Measurements from ENCODE around the gene TUBGCP6.

The TUBGCP6 gene, protein sequence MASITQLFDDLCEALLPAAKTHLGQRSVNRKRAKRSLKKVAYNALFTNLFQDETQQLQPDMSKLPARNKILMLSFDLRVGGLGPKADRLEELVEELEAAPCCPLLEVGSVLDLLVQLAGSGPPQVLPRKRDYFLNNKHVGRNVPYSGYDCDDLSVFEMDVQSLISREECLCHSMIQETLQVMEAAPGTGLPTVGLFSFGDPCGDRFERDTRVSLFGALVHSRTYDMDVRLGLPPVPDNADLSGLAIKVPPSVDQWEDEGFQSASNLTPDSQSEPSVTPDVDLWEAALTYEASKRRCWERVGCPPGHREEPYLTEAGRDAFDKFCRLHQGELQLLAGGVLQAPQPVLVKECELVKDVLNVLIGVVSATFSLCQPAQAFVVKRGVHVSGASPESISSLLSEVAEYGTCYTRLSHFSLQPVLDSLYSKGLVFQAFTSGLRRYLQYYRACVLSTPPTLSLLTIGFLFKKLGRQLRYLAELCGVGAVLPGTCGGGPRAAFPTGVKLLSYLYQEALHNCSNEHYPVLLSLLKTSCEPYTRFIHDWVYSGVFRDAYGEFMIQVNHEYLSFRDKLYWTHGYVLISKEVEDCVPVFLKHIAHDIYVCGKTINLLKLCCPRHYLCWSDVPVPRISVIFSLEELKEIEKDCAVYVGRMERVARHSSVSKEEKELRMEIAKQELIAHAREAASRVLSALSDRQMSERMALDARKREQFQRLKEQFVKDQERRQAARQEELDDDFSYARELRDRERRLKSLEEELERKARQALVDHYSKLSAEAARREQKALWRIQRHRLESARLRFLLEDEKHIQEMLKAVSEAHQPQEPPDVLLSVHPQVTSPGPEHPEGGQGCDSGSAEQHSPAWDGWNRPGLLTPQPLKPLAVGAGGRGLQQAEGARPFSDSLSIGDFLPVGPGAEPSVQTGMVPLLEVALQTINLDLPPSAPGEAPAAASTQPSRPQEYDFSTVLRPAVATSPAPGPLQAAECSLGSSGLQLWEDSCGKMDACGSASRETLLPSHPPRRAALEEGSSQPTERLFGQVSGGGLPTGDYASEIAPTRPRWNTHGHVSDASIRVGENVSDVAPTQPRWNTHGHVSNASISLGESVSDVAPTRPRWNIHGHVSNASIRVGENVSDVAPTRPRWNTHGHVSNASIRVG (N-terminal part only)

DNA sequence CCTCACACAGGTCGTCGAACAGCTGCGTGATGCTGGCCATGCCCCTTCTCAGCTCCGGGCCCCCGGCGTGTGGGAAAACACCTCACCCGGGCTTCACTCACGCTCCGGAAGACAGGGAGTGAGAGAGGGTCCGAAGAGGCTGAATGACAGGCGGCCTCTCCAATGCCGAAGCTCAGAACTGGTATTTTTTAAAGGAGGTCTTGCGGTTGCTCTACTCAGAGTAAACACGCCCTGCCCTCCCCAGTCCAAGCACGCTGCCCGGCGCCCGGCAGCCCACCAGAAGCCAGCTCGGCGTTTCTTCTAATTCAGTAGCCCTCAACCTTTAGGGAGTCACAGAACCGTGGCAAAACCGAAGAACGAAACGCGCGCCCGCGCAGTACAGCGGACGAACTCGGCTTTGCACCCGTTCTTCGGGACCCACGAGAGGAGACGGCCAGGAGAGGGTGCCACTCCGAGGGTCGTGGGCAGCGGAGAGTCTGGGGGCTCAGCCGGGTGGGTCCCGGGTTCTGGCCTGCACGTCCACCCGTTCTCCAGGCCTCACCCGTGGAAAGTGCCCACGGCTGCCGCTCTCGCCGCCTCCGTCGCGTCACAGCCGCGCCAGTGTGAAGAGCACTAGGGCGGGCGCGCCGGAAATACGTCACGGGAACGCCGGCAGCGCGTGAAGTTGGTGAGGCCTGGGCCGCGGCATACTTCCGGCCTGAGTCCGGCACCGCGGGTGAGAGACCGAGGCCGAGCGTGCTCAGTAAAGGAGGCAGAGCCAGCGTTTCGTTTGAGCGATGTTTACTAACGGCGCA, at the start of gene TUBGCP6:
Gene TUBGCP6, minus strand, starts transcription at position 604 of the 794 bp plus-strand sequence. Its CDS starts 564 bp downstream, at position 40.
- DNase-seq (ENCODE audit: low read depth), result peak; percentile 89

DNA sequence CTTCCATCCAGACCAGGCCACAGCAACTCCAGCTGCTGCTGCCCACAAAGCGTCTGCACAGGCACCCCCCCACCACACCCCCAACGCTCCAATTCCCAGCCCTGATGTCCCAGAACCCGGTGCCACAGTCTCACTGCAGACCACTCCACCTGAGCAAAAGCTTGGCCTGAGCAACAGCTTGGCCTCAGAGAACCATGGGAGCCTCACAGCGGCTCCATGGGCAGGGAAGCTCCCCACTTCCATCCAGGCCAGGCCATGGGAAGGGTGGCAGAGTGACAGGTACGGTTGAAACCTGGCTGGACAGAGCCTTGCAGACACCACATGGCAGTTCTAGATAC, 49.5 kb upstream of the TUBGCP6 start:
- DNase-seq (ENCODE audit: low read depth), result no peak

DNA sequence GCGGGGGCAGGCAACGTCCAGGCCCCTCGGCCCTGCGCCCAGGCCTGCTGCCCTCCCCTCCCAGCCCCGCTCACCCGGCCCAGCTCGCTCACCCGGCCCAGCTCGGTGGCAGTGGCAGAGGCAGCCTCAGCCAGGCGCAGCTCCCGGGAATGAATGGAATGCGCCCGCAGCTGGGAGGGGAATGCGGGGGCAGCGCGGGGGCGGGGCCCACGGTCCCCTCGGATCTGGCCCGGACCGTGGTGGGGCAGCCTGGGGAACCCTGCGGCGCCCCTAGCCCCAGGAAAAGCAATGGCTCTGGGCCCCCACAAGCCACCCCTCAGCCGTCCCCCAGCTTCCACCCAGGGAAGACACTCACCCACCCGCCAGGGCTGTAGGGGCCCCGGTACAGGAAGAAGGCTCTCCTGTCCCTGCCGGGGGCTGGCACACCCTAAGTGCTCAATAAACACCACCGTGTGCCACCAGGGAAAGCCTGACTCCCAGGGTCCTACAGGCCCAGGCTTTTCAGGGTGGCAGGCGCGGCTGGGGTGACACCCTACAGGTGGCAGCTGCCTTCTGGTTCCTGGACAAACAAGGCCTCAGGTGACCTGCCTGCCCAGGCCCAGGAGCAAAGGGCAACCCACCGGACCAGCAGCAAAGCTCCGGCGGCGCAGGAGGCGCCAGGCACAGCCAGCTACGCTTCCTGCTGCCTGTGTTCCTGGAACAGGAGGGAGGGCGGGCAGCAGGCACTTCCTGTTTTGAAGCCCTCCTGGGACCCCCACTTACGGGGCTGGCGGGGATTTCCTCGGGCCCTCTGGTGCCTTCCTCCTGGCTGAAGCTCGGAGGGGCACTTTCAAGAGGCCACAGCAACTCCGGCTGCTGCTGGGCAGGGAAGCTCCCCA, 48.9 kb upstream of the TUBGCP6 start:
- no peak for DNase-seq (ENCODE audit: low read depth)

DNA sequence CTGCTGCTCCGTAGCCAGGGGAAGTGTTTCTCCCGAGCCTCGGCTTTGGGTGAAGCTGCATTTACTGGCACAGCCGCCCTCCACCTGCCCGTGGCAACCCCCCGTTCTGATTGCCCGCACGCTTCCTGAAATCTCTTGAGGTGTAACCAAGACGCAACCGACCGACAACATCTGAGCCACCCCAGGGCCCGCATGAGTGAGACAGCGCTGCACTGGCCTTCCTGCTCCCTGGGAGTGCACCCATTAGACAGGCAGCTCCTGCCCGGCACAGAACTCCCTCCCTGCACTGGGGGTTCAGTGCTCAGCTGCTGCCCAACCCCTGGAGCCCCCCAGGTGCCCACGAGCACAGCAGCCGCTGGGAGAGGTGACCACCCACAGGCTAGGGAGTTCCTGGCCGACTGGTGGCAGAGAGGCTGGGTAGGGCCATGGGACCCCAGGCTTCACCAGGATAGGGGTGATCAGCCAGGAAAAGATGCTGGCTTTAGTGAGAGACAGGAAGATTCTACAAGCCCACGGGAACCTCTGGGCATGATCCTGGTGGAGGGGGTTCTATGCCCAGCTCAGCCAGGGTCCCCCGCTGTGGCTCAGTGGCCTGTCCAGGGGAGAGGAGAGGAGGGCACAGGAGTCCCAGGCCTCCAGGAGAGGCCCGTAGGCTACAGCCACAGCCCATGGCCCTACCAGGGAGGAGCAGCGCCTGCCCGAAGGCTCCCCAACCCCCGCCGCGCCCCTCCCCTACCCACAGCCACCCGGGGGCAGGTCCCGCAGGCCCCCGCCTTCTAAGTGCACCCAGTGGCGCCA, 48.0 kb upstream of the TUBGCP6 start:
- DNase-seq (ENCODE audit: low read depth), result no peak

- no peak for DNase-seq (ENCODE audit: low read depth)
Measured at GRCh38 chr22:50289942-50290630, 45.3 kb upstream of the TUBGCP6 start.

GRCh38 chr22:50289151-50289941, 44.5 kb upstream of the TUBGCP6 start:
- no peak for DNase-seq (ENCODE audit: low read depth)

- DNase-seq (ENCODE audit: low read depth), result no peak
Measured at GRCh38 chr22:50287731-50288130, 42.9 kb upstream of the TUBGCP6 start.

- no peak for DNase-seq (ENCODE audit: low read depth)
Measured at GRCh38 chr22:50286701-50287318, 42.0 kb upstream of the TUBGCP6 start.

GRCh38 chr22:50286275-50286674, 41.5 kb upstream of the TUBGCP6 start:
- DNase-seq (ENCODE audit: low read depth), result no peak

DNA sequence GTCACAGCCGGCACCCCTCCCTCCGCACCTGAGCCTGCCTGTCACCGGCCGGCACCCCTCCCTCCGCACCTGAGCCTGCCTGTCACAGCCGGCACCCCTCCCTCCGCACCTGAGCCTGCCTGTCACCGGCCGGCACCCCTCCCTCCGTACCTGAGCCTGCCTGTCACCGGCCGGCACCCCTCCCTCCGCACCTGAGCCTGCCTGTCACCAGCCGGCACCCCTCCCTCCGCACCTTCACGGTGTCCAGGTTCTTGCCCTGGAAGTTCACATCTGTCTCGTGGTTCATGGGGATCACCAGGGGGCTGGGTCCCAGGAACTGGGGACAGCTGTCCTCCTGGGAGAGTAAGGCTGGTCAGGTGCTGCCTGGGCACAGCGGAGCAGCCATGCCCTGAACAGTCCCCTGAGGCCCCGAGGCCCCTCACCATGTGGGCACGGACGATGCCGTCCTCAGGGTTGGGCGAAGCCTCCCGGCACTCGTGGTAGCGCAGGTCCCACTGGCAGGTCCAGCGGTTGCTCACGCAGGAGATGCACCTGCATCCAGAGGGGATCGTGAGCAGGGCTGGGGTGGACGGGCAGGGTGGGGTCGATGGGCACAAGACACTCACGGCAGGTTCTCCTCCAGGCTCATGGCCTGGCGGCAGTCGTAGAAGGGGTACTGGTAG, 40.9 kb upstream of the TUBGCP6 start:
- DNase-seq (ENCODE audit: low read depth), result no peak

- DNase-seq (ENCODE audit: low read depth), result no peak
Measured at GRCh38 chr22:50284479-50284878, 39.7 kb upstream of the TUBGCP6 start.

GRCh38 chr22:50283821-50284220, 39.0 kb upstream of the TUBGCP6 start:
- DNase-seq (ENCODE audit: low read depth), result no peak

DNA sequence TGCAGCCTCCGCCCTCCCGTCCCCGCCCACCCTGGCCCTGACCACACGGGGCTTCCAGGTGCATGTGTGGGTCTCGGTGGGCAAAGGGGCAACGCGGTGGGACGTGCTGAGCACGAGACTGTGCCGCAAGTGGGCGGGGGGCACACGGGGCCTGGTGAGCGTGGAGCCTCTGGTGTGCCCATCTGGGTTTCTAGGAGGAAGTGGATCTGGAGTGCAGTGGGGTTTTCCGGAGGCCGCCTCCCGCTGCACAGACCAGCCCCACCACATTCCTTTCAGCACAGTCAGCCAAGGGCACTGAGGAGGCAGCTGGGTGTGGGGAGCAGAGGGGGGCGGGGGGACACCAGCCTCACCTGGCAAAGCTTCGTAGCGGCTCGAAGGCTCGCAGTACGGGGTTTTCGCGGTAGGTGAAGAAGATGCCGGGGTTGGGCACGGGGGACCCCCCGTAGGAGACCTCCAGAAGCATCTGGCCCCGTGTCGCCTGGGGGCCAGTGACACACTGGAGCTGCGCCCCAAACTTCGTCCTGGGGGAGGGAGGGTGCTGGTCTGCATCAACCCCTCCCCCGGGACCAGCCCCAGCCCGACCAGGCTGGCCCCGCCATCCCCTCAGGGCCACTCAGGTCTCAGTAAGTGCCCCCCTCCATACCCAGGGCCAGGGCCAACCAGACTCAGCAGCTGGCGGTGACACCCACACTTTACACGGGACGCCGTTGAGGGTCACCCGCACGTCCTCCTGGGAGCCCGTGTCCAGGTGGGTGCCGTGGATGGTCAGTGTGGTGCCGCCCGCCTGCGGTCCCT, 37.7 kb upstream of the TUBGCP6 start:
- no peak for DNase-seq (ENCODE audit: low read depth)

- DNase-seq (ENCODE audit: low read depth), result no peak
Measured at GRCh38 chr22:50281957-50282356, 37.1 kb upstream of the TUBGCP6 start.

- no peak for DNase-seq (ENCODE audit: low read depth)
Measured at GRCh38 chr22:50281384-50281760, 36.5 kb upstream of the TUBGCP6 start.

DNA sequence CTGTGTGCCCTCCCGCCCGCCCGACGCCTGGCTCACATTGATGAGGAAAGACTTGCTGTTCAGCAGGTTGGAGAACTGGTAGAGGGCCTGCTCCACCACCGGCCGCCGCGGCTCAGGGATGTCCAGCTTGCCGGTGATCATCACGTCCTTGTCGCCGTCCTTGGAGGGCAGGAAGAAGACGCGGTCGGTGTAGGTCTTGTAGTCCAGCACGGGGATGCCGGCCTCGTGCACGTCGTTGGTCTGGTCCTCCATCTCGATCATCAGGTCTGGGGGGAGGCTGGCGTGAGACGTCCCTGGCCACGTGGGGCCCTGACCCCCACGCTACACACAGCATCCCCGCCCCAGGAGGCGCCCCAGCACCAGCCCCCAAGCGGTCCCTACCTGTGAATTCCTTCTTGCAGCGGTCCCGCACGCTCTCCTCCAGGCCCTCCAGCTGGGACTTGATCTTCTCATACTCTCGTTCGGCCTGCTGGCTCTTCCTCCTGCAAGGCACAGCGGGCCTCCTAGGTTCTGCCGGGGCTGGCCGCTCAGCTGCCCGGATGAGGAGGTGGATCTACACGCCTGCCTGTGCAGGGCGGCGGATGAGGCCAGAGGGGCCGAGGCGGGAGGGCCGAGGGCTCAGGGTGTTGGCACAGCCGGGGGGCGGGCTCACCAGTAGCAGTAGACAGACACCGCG, 36.0 kb upstream of the TUBGCP6 start:
- no peak for DNase-seq (ENCODE audit: low read depth)
